Effector memory CD8-positive, alpha-beta T cell (primary cell): ENCODE data around the gene LCE2D.
A peak's percentile ranks its signal among the peaks of the same experiment; 100 is the strongest.

Source experiments
- ATAC-seq: fragments of 150-1000 bp; cut with Tn5 transposase; replicated peaks from 2 replicates; pipeline ENCODE4 v1.10.0; 2021; ENCODE audit warnings: mild to moderate bottlenecking, moderate library complexity
- DNase-seq, 3 experiments: peaks; one replicate each; pipeline ENCODE4 v3.0.0; 2021
- H3K27ac Mint-ChIP-seq, 2 donors: one replicate each; pipeline ENCODE4 v1.8.0; 2022; ENCODE audit warnings: mild to moderate bottlenecking in 2 of 2, mixed read lengths in 2 of 2, moderate library complexity in 2 of 2
- H3K27me3 Mint-ChIP-seq, 2 donors: one replicate each; pipeline ENCODE4 v1.8.0; 2022; ENCODE audit warnings: mixed read lengths in 2 of 2
- H3K36me3 Mint-ChIP-seq: one replicate; pipeline ENCODE4 v1.8.0; 2022; ENCODE audit warnings: mild to moderate bottlenecking, moderate library complexity, mixed read lengths; ENCODE audit not compliant: insufficient read depth
- H3K4me1 Mint-ChIP-seq, 2 donors: one replicate each; pipeline ENCODE4 v1.8.0; 2022; ENCODE audit warnings: low read depth in 2 of 2, mixed read lengths in 2 of 2
- H3K4me3 Mint-ChIP-seq, 2 donors: one replicate each; pipeline ENCODE4 v1.8.0; 2022; ENCODE audit warnings: mild to moderate bottlenecking in 2 of 2, mixed read lengths in 2 of 2, moderate library complexity in 2 of 2
- H3K9me3 Mint-ChIP-seq, 2 donors: one replicate each; pipeline ENCODE4 v1.8.0; 2022; ENCODE audit warnings: mixed read lengths in 2 of 2
- total RNA-seq, 9 experiments: gene quantifications; one replicate each; lab custom pipeline; 2026; lab: John Stamatoyannopoulos, UW

LCE2D gene, protein sequence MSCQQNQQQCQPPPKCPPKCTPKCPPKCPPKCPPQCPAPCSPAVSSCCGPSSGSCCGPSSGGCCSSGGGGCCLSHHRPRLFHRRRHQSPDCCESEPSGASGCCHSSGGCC
- 0 reads per million in 9 experiments for total RNA-seq

GRCh38 chr1:152663098-152663497, at the start of gene LCE2D:
TSS of gene LCE2D (plus strand) at chr1:152663380. CDS start at chr1:152664106, 726 bp downstream.
- no peak within 1 kb of the TSS for H3K27ac Mint-ChIP-seq
- no peaks in the 10 kb centered on the region for H3K36me3 Mint-ChIP-seq
- no peaks in the 10 kb centered on the region for H3K9me3 Mint-ChIP-seq
- DNase-seq = no peak
- no peak for ATAC-seq
- peaks cover 38 to 67% of the 10 kb centered on the region in 2 donors for H3K27me3 Mint-ChIP-seq
- no peak within 1 kb of the TSS for H3K4me3 Mint-ChIP-seq
- H3K4me1 Mint-ChIP-seq = no peaks in the 10 kb centered on the region

GRCh38 chr1:152613511-152613910, 49.7 kb upstream of the LCE2D start, which contains the start of gene LCE3B:
TSS of gene LCE3B (plus strand) at chr1:152613811. CDS start at chr1:152613811, 0 bp downstream.
- no peak for ATAC-seq

GRCh38 chr1:152621993-152622392, 41.2 kb upstream of the LCE2D start:
- ATAC-seq (no peak), DNase-seq (no peak)
- peak overlapping the region in 1 of 2 donors; percentile 12 for H3K27ac Mint-ChIP-seq
- H3K4me1 Mint-ChIP-seq = peaks cover 0 to 4% of the 10 kb centered on the region in 2 donors
- no peak overlapping the region for H3K4me3 Mint-ChIP-seq
- H3K36me3 Mint-ChIP-seq = no peaks in the 10 kb centered on the region
- peaks cover 27 to 43% of the 10 kb centered on the region in 2 donors for H3K27me3 Mint-ChIP-seq
- peaks cover 0 to 12% of the 10 kb centered on the region in 2 donors for H3K9me3 Mint-ChIP-seq

More at GRCh38 chr1:152613511-152613910, 49.7 kb upstream of the LCE2D start, which contains the start of gene LCE3B:
- peaks cover 0 to 9% of the 10 kb centered on the region in 2 donors for H3K27me3 Mint-ChIP-seq
- no peaks in the 10 kb centered on the region for H3K36me3 Mint-ChIP-seq
- H3K4me3 Mint-ChIP-seq = no peak within 1 kb of the TSS
- H3K27ac Mint-ChIP-seq = no peak within 1 kb of the TSS
- DNase-seq = no peak
- no peaks in the 10 kb centered on the region for H3K4me1 Mint-ChIP-seq
- H3K9me3 Mint-ChIP-seq = peaks cover 0 to 5% of the 10 kb centered on the region in 2 donors

DNA sequence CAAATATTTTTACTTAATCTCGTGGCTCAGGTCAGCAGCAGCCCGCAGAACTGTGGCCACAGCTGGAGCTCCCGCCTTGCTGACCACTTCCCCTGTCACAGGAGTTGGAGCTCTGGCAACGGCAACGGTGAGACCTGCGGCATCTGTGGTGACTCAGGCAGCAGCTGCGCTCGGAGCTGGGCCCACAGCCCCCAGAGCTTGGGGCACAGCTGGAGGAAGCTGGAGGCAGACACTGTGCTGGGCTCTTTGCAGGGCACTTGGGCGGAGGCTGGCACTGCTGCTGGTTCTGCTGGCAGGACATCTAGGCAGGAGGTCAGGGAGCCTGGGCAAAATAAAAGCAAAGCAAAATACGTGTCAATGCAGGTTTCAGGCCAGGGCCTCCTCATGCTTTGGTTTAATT, 40.4 kb upstream of the LCE2D start, which contains the start of gene LCE3A:
TSS of gene LCE3A (minus strand) at position 301 of the 400 bp plus-strand sequence. CDS start at position 301, 0 bp downstream.
- H3K27ac Mint-ChIP-seq = peak within 1 kb of the TSS in 1 of 2 donors; percentile 12
- no peaks in the 10 kb centered on the region for H3K36me3 Mint-ChIP-seq
- peaks cover 34 to 52% of the 10 kb centered on the region in 2 donors for H3K27me3 Mint-ChIP-seq
- H3K4me3 Mint-ChIP-seq = no peak within 1 kb of the TSS
- ATAC-seq (no peak), DNase-seq (no peak)
- H3K9me3 Mint-ChIP-seq = peaks cover 0 to 12% of the 10 kb centered on the region in 2 donors
- peaks cover 0 to 4% of the 10 kb centered on the region in 2 donors for H3K4me1 Mint-ChIP-seq

- no peak overlapping the region for H3K4me3 Mint-ChIP-seq
- no peak for ATAC-seq
Measured at GRCh38 chr1:152623203-152623844, 39.9 kb upstream of the LCE2D start.

DNA sequence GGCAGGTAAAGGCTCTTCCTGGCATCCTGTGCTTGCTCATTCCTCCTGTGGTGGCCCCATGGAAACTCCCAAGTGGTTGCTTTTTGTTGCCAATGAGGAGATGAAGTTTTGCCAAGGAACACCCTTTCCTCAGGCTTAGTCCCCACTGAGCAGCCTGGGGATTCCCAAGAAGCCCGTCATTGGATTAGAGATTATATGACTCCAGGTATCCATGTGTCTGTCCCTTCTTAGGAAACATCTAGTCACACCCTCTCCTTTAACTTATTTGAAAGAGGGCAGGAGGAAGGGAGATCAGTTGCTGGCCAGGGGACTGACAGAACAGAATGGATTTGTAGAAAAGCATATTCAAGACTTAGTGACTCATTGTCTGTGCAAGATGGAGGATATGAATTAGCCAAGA, 36.4 kb upstream of the LCE2D start:
- ATAC-seq = no peak
- Mint-ChIP-seq H3K4me1 (peaks cover 0 to 4% of the 10 kb centered on the region in 2 donors), H3K36me3 (no peaks in the 10 kb centered on the region), H3K27ac (no peak overlapping the region), H3K9me3 (no peaks in the 10 kb centered on the region), H3K27me3 (peaks cover 56 to 85% of the 10 kb centered on the region in 2 donors), H3K4me3 (no peak overlapping the region)
- no peak for DNase-seq

More at GRCh38 chr1:152623203-152623844, 39.9 kb upstream of the LCE2D start:
- Mint-ChIP-seq H3K9me3 (peaks cover 0 to 9% of the 10 kb centered on the region in 2 donors), H3K27ac (no peak overlapping the region), H3K27me3 (peaks cover 34 to 57% of the 10 kb centered on the region in 2 donors), H3K36me3 (no peaks in the 10 kb centered on the region), H3K4me1 (peaks cover 0 to 4% of the 10 kb centered on the region in 2 donors)
- DNase-seq = no peak

DNA sequence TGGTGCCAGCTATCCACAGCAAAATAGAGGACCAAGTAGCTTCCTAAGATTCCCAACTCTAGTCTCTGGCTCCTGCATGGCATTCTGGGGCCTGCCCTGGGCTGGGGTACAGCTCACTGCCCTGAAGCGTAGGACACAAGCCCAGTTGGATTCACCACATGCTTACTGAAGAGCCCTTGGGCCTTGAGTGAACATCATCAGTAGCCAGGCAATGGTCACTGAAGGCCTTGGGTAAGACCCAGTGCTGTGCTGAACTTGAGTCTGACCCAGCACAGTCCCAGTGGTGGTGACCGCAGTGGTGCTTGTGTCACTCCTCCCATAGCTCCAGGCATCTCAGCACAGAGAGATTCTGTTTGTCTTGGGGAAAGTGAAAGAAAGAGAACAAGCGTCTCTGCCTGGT, 32.6 kb upstream of the LCE2D start:
- Mint-ChIP-seq H3K4me1 (no peaks in the 10 kb centered on the region), H3K4me3 (no peak overlapping the region), H3K27me3 (peaks cover 45 to 65% of the 10 kb centered on the region in 2 donors), H3K27ac (no peak overlapping the region), H3K9me3 (no peaks in the 10 kb centered on the region), H3K36me3 (no peaks in the 10 kb centered on the region)
- DNase-seq (no peak), ATAC-seq (no peak)

DNA sequence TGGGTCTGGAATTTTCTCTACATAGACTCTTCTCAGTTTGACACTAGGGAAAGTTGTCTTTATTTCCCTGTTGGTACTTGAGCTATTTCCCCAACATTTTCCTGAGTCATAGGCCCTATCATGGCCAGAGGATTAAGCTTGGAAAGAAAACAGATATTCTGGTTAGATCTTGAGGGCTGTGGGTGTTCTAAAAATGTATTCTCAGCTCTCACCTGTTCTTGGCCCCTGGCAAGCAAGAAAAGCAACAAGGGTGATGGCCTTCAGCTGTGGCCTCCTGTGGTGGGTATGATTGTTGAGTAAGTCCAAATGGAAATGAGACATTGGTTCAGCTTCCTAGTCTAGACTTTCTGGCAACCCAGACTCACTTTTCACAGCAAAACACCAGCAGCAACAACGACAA, 22.8 kb upstream of the LCE2D start:
- peaks cover 14% of the 10 kb centered on the region in 2 donors for H3K27me3 Mint-ChIP-seq
- DNase-seq = no peak
- H3K4me3 Mint-ChIP-seq = no peak overlapping the region
- no peaks in the 10 kb centered on the region for H3K4me1 Mint-ChIP-seq
- no peaks in the 10 kb centered on the region for H3K9me3 Mint-ChIP-seq
- no peak overlapping the region for H3K27ac Mint-ChIP-seq
- no peaks in the 10 kb centered on the region for H3K36me3 Mint-ChIP-seq
- ATAC-seq = no peak

- no peak for DNase-seq
Measured at GRCh38 chr1:152643945-152644344, 19.2 kb upstream of the LCE2D start.

GRCh38 chr1:152645146-152645545, 18.0 kb upstream of the LCE2D start:
- Mint-ChIP-seq H3K4me1 (no peaks in the 10 kb centered on the region), H3K36me3 (no peaks in the 10 kb centered on the region), H3K27ac (no peak overlapping the region)

More at GRCh38 chr1:152643945-152644344, 19.2 kb upstream of the LCE2D start:
- no peaks in the 10 kb centered on the region for H3K36me3 Mint-ChIP-seq
- no peaks in the 10 kb centered on the region for H3K4me1 Mint-ChIP-seq
- no peak for ATAC-seq
- H3K27me3 Mint-ChIP-seq = peaks cover 31 to 39% of the 10 kb centered on the region in 2 donors
- H3K9me3 Mint-ChIP-seq = no peaks in the 10 kb centered on the region
- H3K27ac Mint-ChIP-seq = no peak overlapping the region
- no peak overlapping the region for H3K4me3 Mint-ChIP-seq

DNA sequence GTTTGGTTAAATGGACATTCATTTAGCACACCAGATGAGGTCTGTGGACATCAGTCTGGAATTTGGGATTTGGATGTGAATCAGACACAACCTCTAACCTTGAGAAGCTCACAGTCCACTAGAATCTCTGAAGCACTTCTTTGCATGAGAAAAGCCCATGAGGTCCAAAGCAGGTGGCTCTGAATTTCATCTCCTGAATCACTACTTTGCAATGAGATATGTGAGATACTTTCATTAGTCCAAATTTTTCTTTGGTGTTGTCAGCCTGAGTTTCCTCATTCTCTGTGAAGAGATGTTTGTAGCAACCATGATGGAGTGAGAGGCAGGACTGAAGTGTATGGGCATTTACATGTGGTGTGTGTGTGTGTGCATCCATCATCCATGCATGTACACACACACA, 16.5 kb upstream of the LCE2D start:
- Mint-ChIP-seq H3K4me3 (no peak overlapping the region), H3K36me3 (no peaks in the 10 kb centered on the region), H3K27ac (no peak overlapping the region), H3K9me3 (no peaks in the 10 kb centered on the region), H3K4me1 (no peaks in the 10 kb centered on the region), H3K27me3 (peaks cover 54 to 56% of the 10 kb centered on the region in 2 donors)
- ATAC-seq (no peak), DNase-seq (no peak)

More at GRCh38 chr1:152645146-152645545, 18.0 kb upstream of the LCE2D start:
- H3K27me3 Mint-ChIP-seq = peaks cover 41 to 43% of the 10 kb centered on the region in 2 donors
- no peak overlapping the region for H3K4me3 Mint-ChIP-seq
- ATAC-seq = no peak
- no peaks in the 10 kb centered on the region for H3K9me3 Mint-ChIP-seq
- DNase-seq = no peak

DNA sequence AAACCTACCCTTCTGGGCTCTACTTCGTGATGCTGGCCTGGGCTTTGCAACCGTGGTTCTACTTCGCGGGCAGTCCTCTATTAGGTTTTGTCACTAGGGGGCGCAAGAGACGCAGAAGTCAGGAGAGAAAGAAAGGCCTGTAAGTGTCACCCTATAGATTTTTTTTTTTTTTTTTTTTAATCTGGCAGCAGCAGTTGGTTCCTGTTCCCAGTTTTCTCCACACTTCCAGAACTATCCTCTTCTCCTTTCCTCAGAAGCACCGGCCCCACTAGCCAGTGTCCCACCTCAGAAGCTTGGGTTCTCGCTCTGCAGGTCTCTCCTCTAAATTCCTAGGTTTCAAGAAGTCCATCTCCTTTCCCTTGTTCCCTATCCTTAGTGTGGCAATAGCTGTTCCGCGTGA, 9.1 kb upstream of the LCE2D start:
- Mint-ChIP-seq H3K27me3 (peaks cover 30 to 44% of the 10 kb centered on the region in 2 donors), H3K4me1 (peaks cover 2 to 3% of the 10 kb centered on the region in 2 donors), H3K27ac (no peak overlapping the region), H3K4me3 (no peak overlapping the region), H3K36me3 (no peaks in the 10 kb centered on the region), H3K9me3 (no peaks in the 10 kb centered on the region)
- no peak for ATAC-seq
- peak; percentile 29 to 34 (median 34) for DNase-seq

DNA sequence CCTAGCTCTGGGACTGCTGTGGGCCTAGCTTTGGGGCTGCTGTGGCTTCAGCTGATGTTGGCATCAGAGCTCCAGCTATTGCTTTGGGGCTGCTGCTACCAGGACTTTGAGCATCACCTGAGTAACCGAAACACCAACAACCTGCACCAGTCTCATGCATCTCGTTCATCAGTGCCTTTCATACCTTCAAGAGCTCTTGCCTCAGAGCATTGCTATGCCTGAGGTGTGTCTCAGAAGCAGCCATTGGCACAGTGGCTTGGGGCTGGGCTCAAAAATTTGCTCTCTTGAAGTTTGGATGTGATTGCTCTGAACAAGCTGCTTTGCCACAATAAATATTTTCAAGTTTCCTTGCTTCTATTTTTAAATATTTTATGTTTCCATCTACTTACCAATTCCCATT, 6.7 kb upstream of the LCE2D start:
- no peak for DNase-seq
- peaks cover 6 to 34% of the 10 kb centered on the region in 2 donors for H3K27me3 Mint-ChIP-seq
- no peak overlapping the region for H3K27ac Mint-ChIP-seq
- peaks cover 2 to 3% of the 10 kb centered on the region in 2 donors for H3K4me1 Mint-ChIP-seq
- no peaks in the 10 kb centered on the region for H3K36me3 Mint-ChIP-seq
- no peak for ATAC-seq
- no peak overlapping the region for H3K4me3 Mint-ChIP-seq
- no peaks in the 10 kb centered on the region for H3K9me3 Mint-ChIP-seq

DNA sequence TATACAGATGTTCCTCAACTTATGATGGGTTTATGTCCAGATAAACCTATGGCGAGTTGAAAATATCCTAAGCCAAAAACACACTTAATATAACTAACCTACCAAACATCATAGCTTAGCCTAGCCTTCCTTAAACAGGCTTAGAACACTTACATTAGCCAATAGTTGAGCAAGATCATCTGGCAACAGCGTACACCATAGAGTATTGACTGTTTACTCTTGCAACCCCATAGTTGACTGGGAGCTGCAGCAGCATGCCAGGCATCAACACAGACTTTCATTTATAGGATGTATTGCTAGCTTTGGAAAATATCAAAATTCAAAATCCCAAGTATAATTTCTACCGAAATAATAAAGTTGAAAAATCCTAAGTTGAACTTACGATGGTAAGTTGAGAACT, 5.5 kb upstream of the LCE2D start:
- peaks cover 2 to 3% of the 10 kb centered on the region in 2 donors for H3K4me1 Mint-ChIP-seq
- ATAC-seq = no peak
- no peak overlapping the region for H3K4me3 Mint-ChIP-seq
- no peaks in the 10 kb centered on the region for H3K36me3 Mint-ChIP-seq
- H3K27ac Mint-ChIP-seq = no peak overlapping the region
- no peak for DNase-seq
- H3K9me3 Mint-ChIP-seq = no peaks in the 10 kb centered on the region
- peaks cover 13 to 44% of the 10 kb centered on the region in 2 donors for H3K27me3 Mint-ChIP-seq
